ENCODE measurements around the gene PTPRS.
"Not testable (repeated sequence)": the region's sequence is repeated elsewhere in the genome, so short reads cannot be mapped to it uniquely, and the experiment has no call there.

PTPRS gene

DNA sequence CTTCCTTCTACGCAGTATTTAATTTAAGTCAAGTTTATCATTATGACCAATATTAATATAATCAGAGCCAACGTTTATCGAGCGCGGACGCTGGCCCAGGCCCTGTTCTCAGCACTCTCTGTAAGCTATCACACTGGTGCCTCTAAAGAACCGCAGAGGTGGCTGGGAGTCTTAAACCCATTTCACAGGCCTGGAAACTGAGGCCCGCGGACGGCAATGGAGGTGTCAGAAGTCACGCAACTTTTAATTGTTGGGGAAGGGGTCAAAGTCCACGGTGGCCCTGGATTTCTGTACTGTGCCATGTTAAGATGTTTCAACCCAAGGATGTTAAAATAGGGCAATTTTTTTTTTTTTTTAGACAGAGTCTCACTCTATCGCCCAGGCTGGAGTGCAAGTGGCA lies 8.8 kb downstream of the PTPRS start:
- TF ChIP-seq, protein P1, sequence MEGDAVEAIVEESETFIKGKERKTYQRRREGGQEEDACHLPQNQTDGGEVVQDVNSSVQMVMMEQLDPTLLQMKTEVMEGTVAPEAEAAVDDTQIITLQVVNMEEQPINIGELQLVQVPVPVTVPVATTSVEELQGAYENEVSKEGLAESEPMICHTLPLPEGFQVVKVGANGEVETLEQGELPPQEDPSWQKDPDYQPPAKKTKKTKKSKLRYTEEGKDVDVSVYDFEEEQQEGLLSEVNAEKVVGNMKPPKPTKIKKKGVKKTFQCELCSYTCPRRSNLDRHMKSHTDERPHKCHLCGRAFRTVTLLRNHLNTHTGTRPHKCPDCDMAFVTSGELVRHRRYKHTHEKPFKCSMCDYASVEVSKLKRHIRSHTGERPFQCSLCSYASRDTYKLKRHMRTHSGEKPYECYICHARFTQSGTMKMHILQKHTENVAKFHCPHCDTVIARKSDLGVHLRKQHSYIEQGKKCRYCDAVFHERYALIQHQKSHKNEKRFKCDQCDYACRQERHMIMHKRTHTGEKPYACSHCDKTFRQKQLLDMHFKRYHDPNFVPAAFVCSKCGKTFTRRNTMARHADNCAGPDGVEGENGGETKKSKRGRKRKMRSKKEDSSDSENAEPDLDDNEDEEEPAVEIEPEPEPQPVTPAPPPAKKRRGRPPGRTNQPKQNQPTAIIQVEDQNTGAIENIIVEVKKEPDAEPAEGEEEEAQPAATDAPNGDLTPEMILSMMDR (IDR thresholded peaks at IDR 0.05; ENCODE audit: low read depth, low read length): no peak
- TF ChIP-seq EZH2phosphoT487 (IDR thresholded peaks at IDR 0.05; ENCODE audit: low read depth): no peak
- H2AFZ ChIP-seq (ENCODE audit: low read depth, low read length): no peak overlapping the region
- no peaks in the 10 kb centered on the region for H3K36me3 ChIP-seq (replicated peaks; ENCODE audit: low read depth, low read length)
- no peak overlapping the region for H3K27ac ChIP-seq (ENCODE audit: low read length)
- H3K79me2 ChIP-seq (ENCODE audit: low read length): no peaks in the 10 kb centered on the region
- no peak overlapping the region for H3K9ac ChIP-seq (ENCODE audit: low read length)
- no peaks in the 10 kb centered on the region for H3K9me3 ChIP-seq (ENCODE audit: insufficient read depth, low read length)
- H3K4me3 ChIP-seq (ENCODE audit: low read length): no peak overlapping the region
- peaks cover 43% of the 10 kb centered on the region for H3K4me1 ChIP-seq (ENCODE audit: low read length)
- no peaks in the 10 kb centered on the region for H4K20me1 ChIP-seq (ENCODE audit: insufficient read depth, low read length)
- H3K27me3 ChIP-seq (ENCODE audit: low read depth, low read length): peaks cover 17% of the 10 kb centered on the region; the same call in 1 of the 2 replicates
- no peak overlapping the region for H3K4me2 ChIP-seq (ENCODE audit: low read length)

DNA sequence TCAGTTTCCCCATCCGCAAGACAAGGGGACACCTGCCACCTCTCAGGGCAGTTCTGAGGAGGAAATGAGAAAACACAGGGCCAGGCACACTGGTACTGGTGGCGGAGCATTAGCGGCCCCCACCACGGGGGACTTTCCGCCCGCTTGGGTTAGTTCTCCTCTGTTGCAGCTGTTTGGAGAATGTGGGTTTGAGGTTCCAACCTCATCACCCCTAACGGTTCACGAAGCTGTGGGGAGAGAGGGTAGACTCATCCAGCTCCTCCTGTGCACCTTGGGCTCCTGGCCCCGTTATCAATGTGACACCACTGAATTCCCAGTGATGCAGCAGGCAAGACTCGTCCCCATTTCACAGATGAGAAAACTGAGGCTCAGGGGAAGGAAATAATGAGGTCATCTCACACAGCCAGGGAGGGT lies 10.3 kb downstream of the PTPRS start:
- Histone ChIP-seq H3K79me2 (ENCODE audit: low read length) (no peaks in the 10 kb centered on the region), H3K4me2 (ENCODE audit: low read length) (peak overlapping the region; percentile 31), H3K4me3 (ENCODE audit: low read length) (no peak overlapping the region), H4K20me1 (ENCODE audit: insufficient read depth, low read length) (no peaks in the 10 kb centered on the region), H3K36me3 (replicated peaks; ENCODE audit: low read depth, low read length) (no peaks in the 10 kb centered on the region), H2AFZ (ENCODE audit: low read depth, low read length) (no peak overlapping the region), H3K9ac (ENCODE audit: low read length) (no peak overlapping the region), H3K27ac (ENCODE audit: low read length) (no peak overlapping the region), H3K9me3 (ENCODE audit: insufficient read depth, low read length) (no peaks in the 10 kb centered on the region), H3K4me1 (ENCODE audit: low read length) (peaks cover 30% of the 10 kb centered on the region), H3K27me3 (ENCODE audit: low read depth, low read length) (0 out of 2 replicates have a peak, but pooled peaks cover 10% of the 10 kb centered on the region)
- TF ChIP-seq EZH2phosphoT487 (IDR thresholded peaks at IDR 0.05; ENCODE audit: low read depth): no peak
- TF ChIP-seq, protein P1 (IDR thresholded peaks at IDR 0.05; ENCODE audit: low read depth, low read length): no peak

DNA sequence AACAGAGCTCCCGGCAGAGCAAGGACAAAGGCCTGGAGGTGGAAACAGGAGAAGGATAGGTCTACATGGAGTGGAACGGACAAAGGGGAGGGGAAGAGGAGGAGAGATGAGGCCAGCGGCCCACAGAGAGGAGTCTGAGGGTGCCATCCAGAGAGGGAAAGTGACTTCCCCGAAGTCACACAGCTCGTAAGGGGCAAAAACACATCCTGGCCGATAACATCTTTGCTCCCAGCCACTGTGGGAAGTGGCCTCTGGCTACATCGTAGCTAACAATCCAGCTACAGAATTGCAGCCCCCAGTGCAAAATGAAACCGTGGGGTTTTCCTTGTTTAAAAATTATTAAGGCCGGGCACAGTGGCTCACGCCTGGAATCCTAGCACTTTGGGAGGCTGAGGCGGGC lies 11.5 kb downstream of the PTPRS start:
- Histone ChIP-seq H3K4me2 (ENCODE audit: low read length) (no peak overlapping the region), H3K27me3 (ENCODE audit: low read depth, low read length) (0 out of 2 replicates have a peak, but pooled peaks cover 3% of the 10 kb centered on the region), H3K9me3 (ENCODE audit: insufficient read depth, low read length) (no peaks in the 10 kb centered on the region), H3K36me3 (replicated peaks; ENCODE audit: low read depth, low read length) (no peaks in the 10 kb centered on the region), H3K9ac (ENCODE audit: low read length) (no peak overlapping the region), H3K27ac (ENCODE audit: low read length) (no peak overlapping the region), H4K20me1 (ENCODE audit: insufficient read depth, low read length) (no peaks in the 10 kb centered on the region), H3K4me3 (ENCODE audit: low read length) (no peak overlapping the region), H3K4me1 (ENCODE audit: low read length) (peaks cover 19% of the 10 kb centered on the region), H3K79me2 (ENCODE audit: low read length) (no peaks in the 10 kb centered on the region), H2AFZ (ENCODE audit: low read depth, low read length) (no peak overlapping the region)
- TF ChIP-seq, protein P1 (IDR thresholded peaks at IDR 0.05; ENCODE audit: low read depth, low read length): no peak

DNA sequence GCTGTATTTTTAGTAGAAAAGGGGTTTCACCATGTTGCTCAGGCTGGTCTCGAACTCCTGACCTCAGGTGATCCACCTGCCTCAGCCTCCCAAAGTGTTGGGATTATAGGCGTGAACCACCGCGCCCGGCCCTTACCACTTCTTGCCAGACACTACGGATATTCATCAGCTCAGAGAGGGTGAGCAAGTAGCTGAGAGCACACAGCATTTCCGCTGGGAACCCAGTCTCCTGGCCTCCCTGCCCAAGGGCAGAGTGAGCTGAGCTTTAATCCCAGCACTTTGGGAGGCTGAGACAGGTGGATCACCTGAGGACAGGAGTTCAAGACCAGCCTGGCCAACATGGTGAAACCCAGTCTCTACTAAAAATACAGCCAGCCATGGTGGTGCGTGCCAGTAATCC lies 12.2 kb downstream of the PTPRS start:
- H4K20me1 ChIP-seq (ENCODE audit: insufficient read depth, low read length): not testable (repeated sequence)

More for the DNA sequence above, 12.2 kb downstream of the PTPRS start:
- H3K9ac ChIP-seq (ENCODE audit: low read length); H3K9me3 ChIP-seq (ENCODE audit: insufficient read depth, low read length); H3K27ac ChIP-seq (ENCODE audit: low read length); H3K27me3 ChIP-seq (ENCODE audit: low read depth, low read length); H3K79me2 ChIP-seq (ENCODE audit: low read length); H2AFZ ChIP-seq (ENCODE audit: low read depth, low read length); H3K4me3 ChIP-seq (ENCODE audit: low read length); H3K36me3 ChIP-seq (replicated peaks; ENCODE audit: low read depth, low read length); H3K4me2 ChIP-seq (ENCODE audit: low read length): not testable (repeated sequence)
- H3K4me1 ChIP-seq (ENCODE audit: low read length): peaks cover 11% of the 10 kb centered on the region
